CD4-positive, alpha-beta T cell treated with Interleukin-2 at 100 ng/mL for 4 hours (primary cell): Measurements from ENCODE around the gene ZFYVE28.

Source experiments
- DNase-seq: peaks from one replicate; pipeline ENCODE4 v3.0.0-alpha.2; 2020; ENCODE audit warnings: low spot score

Gene ZFYVE28

DNA sequence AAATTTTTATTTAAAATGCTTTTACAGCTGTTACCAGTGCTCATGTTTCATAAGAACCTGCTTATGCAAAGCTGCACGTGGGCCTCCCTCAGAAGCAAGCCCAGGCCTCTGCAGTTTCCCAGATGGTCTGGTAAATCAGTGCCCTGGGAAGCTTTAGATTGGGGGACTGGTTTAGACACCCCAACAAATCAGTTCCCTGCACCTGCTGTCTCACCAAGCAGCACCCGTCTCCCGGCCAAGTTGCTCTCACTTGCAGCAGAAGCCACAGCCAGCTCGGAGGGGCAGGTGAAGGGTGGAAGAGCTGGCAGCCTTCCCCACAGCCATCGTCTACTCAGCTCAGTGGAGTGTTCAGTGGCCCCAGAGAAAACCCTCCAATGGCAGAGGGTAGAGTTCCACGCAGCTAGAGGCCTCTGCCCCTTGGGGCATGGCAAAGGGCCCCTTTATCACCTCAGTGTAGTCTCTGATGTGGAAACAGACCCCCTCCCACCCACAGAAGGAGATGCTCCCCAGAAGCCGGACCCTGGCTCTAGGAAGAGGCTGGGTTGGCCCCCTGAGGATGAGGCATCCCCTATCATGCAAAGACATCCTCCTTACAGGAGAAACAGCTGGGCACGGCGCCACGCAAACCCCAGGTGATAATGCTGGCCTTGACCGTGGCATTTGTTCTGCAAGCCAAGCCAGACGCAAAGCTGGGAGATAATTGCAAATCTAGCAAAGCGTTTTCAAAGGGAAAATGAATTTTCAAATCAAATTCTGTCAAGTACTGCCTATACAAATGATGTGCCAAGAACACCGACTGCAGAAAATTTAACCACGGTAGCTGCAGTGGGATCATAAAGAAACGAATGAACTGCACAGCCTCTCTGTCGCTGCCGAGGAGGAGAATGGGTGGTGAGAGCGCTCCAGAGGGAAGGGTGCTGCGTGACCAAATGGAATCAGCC is 51.9 kb downstream of the ZFYVE28 start:
- DNase-seq, result no peak

DNA sequence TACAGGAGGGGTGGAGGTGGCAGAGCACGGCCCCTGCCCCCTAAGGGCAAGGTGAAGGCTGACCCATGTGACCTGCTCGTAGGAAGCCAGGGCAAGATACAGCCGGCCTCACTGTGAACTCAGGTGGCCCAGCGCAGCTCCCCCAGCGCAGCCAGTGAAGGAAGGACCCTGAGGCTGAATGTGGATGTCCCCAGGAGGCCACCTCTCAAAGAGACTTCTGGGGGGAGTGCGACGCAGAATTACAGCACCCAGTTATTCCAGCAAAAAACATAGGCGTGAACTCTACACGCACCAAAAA is 52.6 kb downstream of the ZFYVE28 start:
- DNase-seq, result no peak

DNA sequence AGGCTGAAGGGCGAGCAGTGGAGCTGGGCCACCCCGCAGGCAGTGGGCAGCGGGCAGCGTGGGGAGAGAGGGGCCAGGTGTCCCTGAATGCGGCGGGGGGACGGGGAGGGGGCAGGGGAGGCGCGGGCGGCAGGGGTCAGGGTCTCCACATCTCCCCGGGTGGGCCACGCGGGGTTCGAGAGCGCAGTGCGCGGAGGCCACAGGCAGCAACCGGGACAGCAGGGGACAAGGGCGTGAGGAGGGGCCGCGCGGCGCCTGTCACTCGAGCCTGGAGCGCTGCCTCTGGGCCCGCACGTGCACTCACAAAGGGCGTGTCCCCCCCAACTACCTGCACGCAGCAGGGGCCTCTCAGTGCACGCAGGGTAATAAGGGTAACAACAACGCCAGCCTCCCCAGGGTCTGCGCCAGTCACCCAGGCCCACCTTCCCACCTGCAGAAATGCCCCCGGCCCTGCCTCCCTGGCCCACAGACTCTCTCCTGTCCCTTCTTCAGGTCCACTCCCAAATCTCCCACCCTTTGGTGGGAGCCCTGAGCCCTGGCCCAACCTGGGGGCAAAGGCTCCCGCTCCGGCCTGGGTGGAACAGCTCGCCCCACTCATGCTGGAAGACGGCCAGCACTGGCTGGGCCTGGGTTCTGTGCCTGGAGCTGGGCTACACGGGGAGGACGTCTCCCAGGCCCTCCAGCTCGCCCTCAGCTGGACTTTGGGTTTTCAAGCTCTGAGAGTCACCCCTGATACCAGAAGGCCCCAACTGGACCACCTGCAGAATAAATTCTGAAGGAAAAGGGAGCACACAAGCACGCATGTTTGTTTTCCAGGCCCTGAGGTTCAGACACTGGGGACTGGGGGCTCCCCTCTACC is 53.2 kb downstream of the ZFYVE28 start:
- DNase-seq, result no peak

DNA sequence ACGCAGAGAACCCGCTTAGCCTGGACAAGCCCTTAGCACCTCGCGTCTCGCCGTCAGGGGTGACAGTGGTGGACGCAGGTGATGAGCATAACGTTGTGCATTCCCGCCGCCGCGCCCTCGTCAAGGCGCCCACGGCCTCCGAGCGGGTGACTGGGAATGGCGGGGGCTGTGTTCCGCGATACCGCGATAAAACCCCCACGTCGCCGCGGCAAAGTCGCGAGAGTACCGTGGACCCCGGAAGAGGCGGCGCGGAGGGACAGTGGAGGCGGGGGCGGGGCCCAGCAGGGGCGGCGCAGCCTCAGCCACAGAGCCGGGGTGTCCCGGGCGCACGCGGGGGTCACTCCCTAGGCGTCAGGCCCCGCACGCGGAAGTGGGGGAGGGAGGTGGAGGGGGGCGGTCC is 53.8 kb downstream of the ZFYVE28 start:
- DNase-seq, result peak; percentile 41

DNA sequence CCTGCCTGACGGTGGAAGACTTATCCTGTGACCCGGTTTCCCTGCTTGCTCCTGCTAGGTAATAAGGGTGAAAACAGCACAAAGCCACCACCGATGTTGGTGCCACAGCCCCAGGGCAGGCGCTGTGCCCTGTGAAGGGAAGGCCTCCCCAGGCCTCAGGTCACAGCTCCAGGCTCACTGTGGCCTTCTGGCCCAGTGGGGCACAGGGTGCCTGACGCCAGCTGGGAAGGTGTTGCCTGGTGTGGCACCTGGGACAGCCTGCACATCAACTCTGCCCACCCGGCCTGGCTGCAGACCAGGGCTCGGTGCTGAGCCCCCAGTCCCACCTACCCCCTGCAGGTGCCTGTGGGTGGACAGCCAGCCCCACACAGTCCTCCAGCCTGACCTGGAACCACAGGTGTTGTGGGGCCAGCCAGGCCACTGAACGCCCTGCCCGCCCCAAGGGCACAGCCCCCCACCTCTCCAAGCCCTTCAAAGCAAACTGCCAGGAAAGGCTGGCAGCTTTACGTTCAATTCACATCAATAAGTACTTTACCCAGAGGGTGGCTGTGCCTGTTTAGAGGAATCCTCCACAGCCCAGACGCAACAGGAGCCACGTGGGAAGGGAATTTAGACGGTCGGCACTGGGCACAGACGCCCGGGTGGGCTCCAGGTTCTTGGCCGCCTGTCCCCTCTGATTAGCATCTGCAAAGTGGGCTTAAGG is 54.3 kb downstream of the ZFYVE28 start:
- no peak for DNase-seq

DNA sequence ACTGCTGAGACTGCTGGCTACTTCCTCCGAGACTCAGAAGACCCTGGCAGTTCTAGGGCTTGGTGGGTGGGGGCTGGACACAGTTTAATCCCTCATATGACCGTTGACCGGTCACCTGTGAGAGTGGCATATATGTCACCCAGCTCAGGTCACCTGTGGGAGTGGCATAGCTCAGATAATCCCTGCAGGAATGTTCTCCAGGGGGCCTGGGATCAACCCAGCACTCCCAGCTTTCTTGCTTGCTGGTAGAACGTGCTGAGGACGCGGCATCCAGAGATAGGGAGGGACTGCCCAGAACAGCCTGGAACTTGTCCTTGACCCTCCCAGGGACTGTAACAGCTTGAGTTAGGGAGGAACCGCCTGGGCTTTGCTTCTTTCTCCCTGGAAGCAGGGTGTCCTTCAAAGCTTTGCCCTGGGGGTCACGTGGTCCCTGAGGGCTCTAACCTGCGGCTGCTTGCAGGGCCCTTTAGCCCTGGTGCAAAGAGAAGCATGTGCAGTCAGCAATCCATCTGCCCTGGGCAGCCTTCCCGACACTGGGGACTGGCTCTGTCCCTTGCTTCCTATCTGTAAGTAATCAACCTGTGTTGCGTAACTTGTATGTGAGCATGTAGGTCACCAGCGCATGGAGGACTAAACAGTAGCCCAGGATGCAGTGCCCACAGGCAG is 55.3 kb downstream of the ZFYVE28 start:
- no peak for DNase-seq

DNA sequence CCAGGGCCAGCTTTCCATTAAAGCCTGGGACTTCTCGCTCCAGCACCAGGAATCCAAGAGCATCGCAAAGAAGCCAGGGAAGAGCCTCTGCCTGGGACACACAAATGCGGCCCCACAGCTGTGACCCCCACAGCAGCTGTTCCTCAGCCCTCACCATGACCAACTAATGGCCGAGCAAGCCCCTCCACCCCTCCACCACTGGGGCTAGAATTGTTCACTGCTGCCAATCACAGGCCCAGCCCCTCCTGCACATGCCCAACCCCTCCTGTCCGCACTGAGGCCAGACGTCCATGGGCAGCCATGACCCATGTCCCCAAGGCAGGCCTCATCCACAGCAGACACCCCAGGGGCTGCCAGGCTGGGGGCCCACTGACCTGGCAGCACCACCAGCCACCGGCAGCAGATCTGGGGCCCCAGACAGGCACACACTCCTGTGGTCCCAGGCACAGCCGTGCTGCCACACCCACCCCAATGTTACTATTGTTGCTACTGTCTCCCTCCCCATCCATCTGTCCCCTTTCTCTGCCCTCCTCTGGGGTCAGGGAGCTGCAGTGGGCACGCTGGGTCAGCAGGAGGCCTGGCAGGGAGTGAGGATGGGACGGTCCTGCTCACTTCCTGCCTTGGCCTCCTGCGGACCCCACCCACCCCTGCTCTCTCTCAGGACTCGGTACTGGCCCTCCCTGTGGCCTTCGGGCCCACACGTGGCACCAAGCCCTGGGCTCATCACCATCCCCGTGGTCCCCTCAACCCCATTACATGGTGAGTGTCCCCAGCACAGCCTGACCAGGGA is 56.0 kb downstream of the ZFYVE28 start:
- DNase-seq, result no peak

DNA sequence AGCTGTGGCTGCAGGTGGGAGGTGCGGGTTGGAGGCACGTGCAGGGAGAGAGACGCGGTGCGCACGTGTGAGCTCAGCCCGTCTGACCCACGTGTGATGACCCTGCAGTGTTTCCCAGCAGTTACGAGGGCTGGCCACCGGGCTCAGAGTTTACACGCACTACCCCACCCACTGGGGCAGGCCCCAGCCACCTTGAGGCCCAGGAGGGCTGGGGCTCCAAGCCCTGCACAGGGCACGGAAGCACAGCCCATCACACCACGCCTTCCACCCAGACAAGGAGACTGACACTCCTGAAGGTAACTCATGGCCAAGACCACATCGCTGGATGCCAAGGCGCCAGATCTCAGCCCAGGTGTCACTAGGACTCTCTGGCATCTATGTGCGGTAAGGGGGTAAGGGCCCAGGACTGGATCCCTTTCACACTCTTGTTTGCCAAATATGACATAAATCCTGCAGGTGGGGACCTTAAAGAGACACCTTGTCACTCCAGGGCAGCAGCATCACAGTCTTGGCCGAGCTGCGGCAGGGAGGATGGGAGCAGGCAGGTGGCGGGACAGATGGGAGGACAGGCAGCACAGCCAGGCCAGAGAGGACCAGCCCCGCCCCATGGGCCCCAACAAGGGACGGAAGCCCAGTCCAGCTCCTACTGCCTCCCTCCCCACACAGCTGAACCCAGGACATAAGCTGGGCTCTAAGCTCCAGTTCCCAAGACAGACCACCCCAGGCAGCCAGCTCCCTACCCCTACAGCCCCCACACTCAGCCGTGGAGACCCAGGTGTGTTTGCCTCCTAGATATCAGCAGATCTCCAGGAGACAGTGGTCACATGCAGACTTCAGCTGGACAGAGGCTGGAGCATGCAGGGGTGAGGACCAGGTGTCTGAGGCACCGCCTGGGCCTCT is 56.8 kb downstream of the ZFYVE28 start:
- DNase-seq, result no peak

DNA sequence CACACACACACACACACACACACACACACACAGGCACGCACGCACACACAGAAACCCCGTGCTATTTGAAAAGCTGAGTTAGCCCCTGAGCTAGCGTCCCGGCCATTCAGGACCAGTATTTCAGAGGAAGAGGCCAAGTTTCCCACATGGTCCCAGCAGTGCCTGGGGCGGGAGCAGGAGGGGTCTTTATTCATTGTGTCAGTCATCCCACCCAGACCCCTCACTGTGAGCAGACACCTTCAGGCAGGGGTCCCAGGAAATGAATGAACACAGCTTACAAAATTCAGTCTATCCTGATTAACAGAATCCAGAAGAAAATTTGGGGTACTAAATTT is 58.1 kb downstream of the ZFYVE28 start:
- no peak for DNase-seq

DNA sequence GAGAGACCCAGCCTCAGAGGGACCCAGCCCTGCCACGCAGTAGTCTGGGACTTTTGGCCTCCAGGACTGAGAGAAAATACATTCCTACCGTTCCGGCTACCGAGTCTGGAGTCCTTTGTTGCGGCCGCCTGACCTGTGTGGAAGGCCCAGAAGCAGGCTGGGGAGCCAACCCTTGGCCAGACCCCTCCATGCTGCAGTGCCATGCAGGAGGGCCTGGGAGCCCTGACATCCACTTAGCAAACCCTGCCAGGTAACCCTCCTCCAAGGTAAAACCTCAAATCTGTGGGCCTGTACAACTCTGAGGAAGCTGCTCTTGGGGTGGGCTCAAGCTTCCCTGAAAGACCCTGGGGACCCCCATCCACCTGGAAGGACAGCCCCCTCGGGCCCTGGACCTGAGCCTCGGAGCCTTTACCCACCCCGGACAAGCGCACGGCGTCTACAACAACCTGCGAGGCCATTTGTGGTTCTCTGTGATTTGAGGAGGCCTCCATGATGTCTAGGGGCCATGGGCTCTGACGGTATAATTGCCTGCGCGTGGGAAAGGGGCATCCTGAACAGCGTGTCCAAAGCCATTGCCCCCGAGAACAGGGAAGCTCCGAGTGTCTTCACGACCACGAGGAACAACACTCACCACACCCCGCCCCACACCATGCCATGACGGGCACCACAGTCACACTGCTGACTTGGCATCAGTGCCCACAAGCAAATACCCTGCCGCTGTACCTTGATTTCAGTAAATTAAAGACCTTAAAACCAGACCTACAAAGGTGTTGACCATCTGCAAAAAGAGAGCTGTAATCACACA is 58.7 kb downstream of the ZFYVE28 start:
- DNase-seq, result no peak

DNA sequence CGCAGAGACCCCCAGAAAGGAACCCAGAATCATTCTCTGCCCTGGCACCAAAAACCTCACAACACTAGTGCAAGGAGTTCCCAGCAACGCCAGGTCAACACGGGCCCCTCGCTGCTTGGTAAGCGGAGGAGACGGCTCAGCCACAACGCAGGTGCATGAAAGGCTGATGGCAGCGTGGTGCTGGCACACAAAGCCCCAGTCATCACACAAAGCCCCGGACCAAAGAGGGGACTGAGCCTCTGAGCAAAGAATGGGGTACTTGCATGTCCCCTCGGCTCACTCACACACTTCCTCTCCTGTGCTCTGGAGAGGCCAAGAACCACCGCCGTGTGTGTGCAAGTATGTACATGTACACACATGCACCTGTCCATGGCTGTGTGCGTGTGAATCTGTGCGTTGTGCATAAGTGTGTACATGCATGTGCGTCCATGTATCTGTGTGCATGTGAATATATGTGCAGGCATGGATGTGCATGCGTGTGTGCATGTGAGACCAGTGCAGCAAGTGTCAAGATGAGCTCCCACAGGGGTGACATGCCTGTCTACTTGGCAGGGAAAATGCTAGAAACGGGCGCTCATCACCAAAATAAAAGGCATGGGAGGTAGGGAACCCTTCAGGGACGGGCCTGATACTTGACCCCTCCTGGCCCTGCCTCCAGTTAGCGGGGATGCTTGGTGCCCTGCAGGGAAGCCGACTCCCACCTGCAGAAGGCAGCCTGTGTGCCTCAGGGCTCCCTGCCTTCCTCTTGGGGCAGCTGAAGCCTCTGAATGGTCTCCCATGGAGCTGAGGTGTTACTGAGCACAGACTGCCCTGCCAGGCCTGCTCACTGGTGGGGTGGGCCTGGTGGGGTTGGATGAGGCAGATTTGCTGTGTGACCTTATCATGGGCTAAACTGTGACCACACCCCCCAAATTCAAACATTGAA is 60.4 kb downstream of the ZFYVE28 start:
- DNase-seq, result no peak

DNA sequence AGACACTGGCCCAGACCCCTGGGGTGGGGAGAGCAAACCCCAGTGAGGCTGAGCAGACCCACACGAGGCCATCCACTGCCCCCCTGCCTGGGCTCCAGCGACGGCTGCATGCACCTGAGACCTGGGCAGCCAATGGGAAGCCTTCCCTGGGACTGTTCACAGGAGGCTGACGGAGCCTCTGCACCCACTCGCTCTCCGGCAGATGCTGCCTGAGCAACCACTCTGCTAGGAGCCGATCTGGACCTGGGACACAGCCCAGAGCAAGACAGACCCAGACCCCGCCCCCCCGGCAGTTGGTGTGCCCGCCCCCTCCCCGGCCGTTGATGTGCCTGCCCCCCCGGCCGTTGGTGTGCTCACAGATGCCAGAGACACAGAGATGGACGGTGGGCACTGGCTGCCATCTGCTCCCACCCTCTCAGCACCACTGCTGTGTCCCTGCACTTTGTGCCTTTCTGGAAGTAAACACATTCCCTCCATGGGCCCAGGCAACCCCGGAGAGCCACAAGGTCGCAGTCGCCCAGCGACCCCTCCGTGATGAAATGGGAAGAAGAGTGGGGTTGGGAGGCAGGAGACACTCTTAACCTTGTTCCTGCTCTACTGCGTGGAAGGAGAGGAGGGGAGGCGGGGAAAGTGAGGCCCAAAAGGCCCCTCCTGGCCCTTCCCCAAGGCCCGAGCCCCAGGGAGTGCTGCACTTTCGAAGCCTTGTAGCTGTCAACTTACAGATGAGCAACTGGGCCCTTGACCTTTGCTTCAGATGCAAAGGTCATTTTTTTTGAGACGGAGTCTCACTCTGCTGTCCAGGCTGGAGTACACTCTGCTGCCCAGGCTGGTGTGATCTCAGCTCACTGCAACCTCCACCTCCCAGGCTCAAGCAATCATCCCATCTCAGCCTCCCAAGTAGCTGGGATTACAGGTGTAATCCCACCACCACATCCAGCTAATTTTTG is 62.0 kb downstream of the ZFYVE28 start:
- DNase-seq, result no peak

DNA sequence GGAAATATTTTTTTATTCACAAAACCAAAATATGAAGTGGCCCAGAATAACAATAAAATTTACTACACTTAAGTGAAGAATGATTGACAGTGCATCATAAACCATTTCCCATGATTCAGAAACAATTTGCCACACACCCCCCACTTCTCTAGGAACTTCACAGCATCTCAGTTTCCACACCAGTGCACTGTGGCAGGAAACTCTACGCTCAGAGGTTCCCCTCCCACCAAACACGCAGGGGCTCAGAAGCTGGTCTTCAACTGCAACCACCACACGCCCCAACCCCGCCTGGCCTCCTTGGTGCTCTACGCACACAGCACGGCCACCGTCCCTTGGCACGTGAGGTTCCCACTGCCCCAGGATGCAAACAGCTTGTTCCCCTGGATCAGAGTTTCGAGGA is 63.7 kb downstream of the ZFYVE28 start:
- no peak for DNase-seq

DNA sequence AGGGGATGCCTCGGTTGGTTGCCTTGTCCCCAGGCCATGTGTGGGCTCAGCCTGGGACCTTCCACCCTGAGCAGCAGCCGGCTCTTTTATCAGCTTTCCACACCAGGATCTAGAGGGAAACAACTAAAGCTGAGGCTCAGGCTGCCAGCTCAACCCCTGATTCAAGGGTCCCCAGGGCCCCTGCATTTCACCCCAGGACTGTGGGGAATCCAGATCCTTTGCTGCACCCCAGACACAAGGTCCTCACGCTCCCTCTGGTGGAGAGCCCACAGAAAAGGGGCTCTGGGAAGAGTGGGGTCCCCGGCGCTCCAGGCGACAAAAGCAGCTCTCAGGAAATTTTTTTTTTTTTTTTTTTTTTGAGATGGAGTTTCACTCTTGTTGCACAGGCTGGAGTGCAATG is 64.3 kb downstream of the ZFYVE28 start:
- peak; percentile 24 for DNase-seq

DNA sequence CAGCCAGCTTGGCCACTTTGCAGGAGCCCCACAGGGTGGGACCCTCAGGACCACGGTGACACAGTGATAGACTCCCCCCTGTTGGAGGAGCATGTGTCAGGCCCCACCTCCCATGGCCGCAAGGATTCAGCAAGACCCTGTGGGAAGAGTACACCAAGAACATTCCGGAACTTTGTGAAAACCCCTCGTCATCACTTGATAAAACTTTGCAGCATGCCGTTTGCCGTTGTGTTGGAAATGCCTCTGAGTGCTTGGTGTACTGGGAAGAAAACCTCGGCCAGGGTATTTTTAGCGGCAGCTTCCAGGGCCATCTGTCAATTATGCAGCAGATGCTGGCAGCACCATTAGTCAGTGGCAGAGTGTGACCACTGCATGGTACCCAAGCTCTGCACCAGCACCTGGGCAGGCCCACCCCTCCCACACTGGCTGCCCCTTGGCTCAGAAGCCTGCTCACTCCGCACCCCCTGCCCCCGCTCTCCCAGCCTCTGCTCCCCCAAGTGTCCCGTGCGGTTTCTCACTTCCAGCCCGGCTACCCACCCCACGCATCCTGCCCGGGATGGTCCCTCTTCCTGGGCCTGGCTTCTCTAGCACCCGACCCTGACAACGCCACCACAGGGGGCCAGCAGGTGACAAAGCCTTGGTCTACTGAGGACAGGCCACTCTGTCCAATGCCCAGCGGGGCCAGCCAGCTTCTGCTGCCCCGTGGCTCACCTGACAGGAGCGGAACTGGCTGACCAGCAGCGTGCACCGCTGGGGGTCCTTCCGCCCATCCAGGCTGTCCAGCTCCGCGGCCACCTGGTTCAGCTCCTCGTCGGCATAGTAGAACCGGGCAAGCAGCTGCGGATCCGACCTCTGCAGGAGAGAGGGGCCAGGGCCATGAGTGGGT is 65.0 kb downstream of the ZFYVE28 start:
- DNase-seq, result no peak

DNA sequence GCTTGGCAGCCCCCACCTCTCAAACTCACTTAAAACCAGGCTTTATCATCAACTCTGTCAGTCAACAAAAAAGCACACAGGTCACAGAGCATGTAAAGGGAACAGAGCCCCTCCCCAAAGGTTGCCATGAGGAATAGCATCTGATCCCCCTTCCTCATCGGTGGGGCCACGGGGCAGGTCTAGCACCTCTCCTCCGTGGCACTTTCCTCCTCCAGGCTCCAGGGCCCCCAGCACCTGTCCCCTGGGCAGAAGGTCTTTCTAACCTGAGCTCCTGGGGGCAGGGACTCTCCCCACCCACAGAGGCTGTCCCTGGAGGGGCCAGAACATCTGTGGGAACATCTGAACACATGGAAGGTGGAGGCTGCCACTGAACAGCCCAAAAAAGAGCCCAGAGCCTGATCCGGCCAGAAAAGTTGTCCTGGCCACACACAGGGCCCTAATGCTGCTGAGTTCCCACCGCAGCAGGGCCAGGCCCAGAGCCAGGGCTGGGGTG is 65.7 kb downstream of the ZFYVE28 start:
- DNase-seq, result no peak
